HG03060 (cell line): ENCODE results near the gene LAGE3.

ENCODE experiments used
- ATAC-seq: cut with Tn5 transposase; IDR thresholded peaks from one replicate; pipeline ENCODE4 v1.9.1; 2021; ENCODE audit warnings: low read depth, moderate number of reproducible peaks; ENCODE audit not compliant: unreplicated experiment

Gene LAGE3, protein sequence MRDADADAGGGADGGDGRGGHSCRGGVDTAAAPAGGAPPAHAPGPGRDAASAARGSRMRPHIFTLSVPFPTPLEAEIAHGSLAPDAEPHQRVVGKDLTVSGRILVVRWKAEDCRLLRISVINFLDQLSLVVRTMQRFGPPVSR

GRCh38 chrX:154478728-154479622 is at the start of gene LAGE3:
LAGE3 (minus strand) TSS chrX:154479281; CDS start chrX:154478915, 366 bp downstream.
- peak; percentile 68 for ATAC-seq

- no peak for ATAC-seq
These were observed 48.0 kb upstream of the LAGE3 start for GRCh38 chrX:154526901-154527675.

DNA sequence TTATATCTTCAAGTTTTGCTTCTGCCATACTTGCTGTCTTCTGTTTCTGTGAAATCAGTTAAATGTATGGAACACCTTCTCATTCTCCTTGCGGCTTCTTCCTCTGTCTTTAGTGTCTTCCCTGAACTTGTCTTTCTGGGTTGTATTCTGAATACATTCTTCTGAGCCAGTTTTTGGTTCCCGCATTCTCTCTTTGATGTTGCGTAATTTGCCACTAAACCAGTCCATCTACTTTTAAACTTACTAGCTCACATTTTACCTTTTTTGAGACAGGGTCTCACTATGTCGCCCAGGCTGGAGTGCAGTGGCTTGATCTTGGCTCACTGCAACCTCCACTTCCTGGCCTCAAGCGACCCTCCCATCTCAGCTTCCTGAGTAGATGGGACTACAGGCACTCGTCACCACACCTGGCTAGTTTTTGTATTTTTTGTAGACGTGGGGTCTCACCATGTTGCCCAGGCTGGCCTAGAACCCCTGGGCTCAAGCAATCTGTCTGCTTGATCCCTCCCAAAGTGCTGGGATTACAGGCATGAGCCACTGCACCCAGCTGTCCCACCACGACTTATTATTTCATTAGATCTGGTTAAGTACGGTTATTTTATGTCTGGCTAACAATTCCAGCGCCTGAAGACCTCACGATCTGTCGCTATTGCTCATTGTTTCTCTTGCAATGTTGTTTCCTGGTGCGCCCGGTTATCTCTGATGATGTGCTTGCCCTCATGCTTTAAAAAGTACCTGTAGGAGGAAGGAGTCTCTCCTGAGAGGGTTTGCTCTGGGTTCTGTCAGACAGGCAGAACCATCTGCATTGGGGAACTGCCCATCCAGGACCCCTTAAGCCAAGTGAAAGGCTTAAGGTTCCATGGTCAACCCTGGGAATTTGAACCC is 46.8 kb upstream of the LAGE3 start:
- ATAC-seq = no peak

- no peak for ATAC-seq
These were observed 40.3 kb upstream of the LAGE3 start for GRCh38 chrX:154519389-154519788.

DNA sequence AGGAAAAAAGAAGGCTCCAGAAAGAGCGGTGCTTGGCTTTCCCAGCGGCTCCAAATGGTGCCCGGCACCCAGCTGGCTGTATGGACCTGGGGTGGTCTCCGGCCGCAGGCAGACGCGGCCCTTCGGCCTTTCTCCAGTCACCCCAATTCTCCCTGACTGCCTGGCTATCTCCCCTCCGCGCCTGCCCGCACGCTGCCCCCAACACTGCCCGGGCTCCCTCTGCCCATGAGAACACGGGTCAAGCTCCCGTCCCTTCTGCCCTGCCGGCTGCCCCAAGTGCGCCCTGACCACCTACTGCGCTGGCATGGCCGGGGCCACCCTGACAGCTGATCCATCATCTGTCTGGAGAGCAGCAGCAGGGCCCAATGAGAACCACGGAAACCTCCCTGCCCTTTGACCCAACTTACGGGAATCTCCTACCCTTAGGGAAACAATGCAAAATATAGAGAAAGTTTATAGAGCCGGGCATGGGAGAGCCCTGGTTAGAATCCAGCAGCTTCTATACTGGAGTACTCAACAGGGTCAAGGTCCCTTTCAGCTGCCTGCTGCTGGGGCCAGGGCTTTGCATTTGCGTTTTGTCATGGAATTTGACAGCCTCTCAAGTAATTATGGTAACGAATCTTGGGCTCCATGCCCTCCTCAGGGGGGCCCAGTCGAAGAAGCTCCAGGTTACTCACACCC is 38.2 kb upstream of the LAGE3 start:
- ATAC-seq = no peak

- ATAC-seq = no peak
These were observed 37.6 kb upstream of the LAGE3 start for GRCh38 chrX:154516656-154517100.

GRCh38 chrX:154515966-154516655 is 37.0 kb upstream of the LAGE3 start, which contains the start of gene FAM3A:
FAM3A (minus strand) TSS chrX:154516232; CDS start chrX:154515772, 460 bp downstream.
- peak; percentile 77 for ATAC-seq

- ATAC-seq = no peak
These were observed 36.2 kb upstream of the LAGE3 start for GRCh38 chrX:154515090-154515965.

DNA sequence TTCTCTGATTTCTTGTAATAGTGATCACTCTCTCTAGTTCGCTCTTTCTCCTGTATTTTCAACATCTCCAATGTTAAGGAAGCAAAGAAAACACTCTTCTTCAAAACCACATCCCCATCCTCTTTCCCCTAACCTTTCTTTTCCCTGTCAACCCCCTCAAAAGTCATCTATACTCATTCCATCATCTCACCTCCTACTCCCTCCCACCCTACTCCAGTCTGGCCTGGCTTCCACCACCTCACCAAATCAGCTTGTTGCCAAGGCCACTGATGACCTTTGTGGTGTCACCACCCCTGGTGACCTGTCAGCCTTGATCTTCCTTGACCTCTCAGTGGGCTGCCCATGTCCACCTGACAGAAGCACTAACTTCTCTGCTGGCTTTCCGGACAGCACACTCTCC is 34.6 kb upstream of the LAGE3 start:
- ATAC-seq = no peak

GRCh38 chrX:154512879-154513553 is 33.9 kb upstream of the LAGE3 start:
- ATAC-seq = no peak

DNA sequence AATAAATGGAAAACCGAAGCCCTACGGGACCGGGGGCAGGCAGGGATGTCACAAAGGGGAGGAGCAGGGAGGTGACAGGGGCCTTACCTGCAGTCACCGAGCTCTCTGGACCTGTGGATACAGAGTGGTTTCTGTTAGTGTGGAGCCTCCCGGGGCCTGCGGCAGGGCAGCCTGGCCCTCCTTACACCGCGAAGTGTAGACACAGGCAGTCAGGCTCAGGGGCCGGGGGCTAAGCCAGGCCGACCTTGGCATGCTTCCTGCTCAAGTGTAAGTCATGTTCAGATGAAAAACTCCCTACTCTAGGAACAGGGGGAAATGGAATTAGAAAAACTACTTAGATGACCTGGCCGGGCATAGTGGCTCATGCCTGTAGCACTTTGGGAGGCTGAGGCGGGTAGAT is 32.7 kb upstream of the LAGE3 start:
- ATAC-seq = no peak

GRCh38 chrX:154509455-154509854 is 30.4 kb upstream of the LAGE3 start:
- no peak for ATAC-seq

- ATAC-seq = no peak
These were observed 29.3 kb upstream of the LAGE3 start for GRCh38 chrX:154508384-154508745.

- no peak for ATAC-seq
These were observed 28.7 kb upstream of the LAGE3 start for GRCh38 chrX:154507673-154508383.

- ATAC-seq = no peak
These were observed 27.6 kb upstream of the LAGE3 start for GRCh38 chrX:154506483-154507332.

GRCh38 chrX:154505734-154506133 is 26.7 kb upstream of the LAGE3 start:
- ATAC-seq = no peak
